ENCODE data around the gene TBC1D22A.
A peak's percentile ranks its signal among the peaks of the same experiment; 100 is the strongest.
"Not testable (repeated sequence)": the region's sequence is repeated elsewhere in the genome, so short reads cannot be mapped to it uniquely, and the experiment has no call there.

TBC1D22A gene

DNA sequence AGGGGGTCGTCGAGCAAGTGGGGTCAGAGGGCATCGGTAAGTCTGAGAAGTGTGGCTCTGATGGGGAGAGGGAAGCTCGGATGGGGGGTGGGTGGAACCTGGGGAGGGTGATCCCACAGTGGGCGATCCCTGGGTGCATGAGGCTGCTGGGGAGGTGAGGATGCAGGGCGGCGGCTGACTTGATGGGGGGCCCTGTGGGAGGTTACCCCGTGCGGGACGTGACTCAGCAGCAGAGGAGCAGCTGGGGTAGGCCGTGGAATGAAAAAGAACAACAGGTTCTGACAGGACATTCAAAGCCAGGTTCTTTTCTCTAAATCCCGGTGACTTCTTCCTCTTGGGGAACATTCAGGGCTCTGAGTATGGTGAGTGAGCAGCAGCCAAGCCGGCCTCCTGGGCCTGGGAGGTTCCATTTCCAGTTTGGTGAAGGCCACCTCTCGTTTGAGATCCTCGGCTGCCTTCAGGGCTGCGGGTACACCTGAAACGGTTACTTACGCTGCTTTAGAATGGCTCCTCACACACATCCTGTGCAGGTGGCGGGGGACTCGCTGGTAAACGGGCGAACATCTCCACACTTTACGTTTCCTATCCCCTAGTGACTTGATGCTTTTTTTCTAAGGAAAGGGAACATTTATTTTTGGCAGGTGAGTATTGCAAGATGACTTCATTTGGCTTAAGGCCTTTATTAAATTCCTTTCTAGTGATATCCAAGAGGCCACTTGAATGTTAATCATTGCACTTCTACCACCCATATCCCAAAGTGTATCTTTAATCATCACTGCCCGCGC is 278.2 kb downstream of the TBC1D22A start:
- DNase-seq, result no peak

DNA sequence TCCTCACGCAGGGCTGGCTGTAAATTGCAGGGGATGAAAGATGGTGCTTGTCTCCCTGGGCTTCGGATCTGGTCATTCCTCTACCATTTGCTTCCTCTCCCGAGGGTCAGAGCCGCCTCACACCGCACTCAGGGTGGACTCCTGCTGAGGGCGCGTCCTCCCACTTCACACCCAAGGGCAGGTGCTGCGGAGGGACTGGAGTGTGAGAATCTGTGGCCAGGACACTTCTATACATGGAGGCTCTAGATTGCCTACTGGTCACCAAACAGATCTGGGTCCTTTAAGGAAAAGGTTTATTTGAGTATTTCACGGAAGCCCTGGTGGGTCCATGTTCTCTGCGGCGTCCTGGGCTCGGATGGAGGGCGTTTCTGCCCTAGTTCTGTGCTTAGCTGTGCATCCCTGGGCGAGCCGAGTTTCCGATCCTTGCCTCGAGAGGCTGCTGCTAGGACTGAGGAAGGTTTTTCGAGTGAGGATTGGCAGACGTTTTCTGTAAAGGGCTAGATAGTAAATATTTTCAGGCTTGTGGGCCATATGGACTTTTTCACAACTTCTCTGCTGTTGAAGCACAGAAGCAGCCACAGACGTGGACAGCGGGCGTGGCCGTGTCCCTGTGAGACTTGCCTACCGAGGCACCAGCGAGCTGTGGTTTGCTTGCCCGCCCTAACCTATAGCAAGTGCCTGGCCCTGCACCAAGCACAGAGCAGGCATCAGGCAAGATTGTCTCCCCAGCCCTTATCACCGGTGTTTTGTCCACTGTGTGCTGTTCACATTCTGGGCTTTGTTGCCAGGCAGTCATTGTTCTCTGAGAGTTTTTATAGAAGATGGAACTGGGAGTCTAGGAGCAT is 279.0 kb downstream of the TBC1D22A start:
- DNase-seq, result no peak

DNA sequence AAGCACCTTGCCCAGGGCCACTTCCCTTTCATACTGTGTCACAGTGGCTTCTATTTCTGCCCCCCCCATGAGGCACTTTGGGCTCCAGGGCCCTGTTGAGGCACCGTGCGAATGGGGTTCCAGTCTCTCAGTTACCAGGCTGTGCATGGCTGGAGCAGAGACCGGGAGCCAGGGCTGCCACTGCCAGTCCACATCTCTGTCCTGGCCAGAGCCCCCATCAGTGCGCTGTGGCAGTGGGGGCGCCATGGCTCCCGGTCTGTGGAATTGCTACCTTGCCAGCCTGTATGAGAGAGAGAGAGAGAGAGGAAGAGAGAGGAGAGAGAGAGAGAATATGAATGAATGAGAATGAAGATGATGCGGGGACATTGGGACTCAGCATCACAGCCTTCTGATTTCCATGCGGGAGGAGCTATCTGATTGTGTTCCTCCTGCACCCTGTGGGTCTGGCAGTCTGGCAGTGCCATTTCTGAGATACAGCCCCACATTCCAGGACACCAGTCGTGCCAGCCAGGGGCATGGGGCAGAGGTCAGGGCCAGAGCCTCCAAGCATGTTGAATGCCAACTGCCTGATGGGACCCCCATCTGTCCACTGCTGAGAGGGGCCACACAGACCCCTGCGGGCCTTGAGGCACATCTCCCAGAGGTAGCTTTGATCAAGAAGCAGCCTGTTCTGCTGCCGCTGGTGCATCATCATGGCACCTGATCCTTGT is 279.8 kb downstream of the TBC1D22A start:
- no peak for DNase-seq

DNA sequence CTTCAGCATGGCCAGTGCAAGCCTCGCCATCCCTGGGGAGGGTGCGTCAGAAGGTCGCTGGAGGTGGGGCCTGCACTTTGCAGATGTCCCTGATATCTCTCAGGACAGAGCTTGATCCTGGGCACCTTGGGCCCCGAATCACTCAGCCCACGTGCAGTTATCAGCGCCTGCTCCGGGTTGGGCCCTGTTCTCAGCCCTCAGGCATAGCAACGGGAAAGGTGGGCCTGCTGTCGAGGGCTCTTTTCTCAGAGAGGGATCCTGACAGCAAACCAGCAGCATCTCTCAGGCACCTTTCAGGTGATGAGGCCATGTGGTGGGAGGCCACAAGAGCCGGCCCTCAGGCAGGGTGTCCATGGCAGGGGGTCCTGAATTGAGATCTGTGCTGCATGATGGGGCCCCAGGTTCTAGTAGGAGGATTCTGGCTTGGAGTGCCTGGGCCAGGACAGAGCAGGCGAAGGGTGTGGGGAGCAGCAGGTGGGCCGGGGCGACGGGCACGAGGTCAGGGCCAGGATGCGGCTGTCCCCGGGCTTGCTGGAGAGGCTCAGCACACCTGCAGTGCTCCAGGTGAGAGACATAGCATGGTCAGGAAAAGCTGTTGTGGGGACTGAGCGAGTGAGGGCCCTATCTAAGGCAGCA is 280.5 kb downstream of the TBC1D22A start:
- no peak for DNase-seq

DNA sequence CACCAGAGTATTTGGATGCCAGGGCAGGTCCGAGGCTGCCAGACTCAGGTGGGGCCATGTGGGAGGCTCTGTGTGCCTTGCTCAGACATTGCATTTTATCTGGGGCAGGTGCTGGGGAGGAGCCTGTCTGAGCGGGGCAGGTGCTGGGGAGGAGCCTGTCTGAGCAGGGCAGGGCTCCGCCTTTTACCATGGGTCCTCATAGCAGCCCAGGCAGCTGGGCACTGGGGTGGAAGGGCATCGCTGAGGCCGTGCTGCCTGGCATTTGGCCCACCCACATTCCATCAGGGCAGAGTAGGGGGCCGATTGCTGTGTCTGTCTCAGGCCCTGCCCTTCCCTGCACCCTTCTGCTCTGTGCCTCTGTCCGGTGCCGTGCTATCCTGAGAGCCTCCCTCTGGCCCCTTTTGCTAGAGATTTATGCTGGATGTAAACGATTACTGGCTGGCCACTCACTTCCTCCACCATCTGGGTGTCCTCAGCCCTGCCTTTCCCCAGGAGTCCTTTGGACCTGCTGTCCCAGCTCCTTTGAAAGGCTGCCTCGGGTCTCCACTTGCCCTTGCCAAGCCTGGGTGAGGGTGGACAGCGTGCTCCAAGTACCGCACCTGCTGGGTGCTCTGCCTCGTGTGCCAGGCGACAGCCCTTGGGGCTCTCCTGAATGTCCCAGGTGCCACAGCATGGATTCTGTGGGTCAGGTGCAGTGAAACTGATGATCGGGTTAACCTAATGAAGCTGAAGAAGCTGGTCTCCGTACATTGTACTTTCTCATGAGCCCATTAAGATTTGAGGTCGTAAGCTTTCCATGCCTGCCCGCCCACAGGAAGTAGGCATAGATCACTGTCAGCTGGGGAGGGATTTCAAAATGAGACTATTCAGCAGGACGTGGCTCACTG is 281.6 kb downstream of the TBC1D22A start:
- DNase-seq, result no peak

DNA sequence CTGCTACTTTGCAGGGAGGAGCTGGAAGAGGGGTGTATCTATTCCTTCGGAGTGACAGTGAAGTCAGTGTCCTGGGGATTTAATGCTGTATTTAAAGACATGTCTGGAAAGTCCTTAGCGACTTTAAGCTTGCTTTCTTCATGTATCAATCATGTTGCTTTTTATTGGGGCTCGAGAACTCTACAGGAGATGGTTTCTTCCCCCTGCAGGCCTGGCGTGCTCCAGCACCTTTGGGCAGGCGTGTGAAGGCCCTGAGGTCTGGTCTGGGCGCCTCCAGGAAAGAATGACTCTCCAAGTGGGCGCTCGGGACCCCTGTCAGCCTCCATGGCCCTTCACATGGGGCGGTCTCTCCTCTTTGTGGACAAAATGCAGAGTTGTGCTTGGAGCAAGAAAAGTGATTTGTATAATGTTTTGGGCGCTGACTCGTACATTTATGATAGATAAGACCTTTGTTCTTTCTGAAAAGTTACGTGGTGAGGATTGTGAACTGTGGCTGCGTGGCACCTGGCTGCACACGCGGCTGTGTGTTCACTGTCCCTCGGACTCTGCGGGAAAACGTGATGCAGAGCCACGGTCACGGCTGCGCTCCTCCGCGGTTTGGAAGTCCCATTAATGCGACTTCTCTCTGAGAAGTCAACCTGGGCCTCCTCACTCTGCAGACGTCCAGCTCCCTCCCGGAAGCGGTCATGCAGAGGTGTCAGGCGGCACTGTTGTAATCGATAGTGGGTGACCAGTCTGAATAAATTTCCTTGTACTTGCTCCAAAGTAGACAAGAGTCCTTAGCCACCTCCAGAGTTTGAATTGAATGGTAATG is 282.5 kb downstream of the TBC1D22A start:
- DNase-seq, result no peak

DNA sequence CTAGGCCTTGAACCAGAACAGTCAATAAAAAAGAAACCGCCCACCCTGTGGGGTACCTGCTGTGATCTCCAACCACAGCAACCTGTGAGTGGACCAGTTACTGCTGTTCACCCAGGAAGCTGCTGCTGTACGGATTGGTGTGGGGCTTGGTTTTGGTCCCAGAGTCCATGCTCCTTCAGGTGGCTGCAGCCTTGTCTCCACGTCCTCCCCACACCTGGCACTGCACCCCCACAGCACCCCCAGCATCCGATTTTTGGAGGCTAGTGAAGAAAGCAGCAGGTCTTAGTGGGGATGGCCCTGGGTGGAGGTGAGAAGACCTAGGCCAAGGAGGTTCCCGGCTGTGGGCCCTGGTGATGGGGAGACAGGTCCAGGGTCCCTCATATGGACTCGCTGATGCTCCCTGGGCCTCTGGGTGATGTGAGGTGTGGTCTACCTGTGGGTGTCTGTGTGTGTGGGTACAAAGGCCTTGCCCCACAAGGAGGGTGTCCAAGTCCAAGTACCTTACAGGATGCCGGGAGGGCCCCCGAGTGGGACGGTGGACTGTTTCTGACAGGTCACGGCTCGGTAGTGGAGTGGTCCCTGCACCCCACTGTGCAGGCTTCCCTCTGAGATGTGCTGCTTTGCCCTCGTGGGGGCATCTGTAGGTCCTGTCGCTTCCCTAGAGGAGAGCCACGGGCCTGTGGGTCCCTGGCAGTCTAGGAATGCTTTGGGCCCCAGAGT is 283.4 kb downstream of the TBC1D22A start:
- DNase-seq, result no peak

DNA sequence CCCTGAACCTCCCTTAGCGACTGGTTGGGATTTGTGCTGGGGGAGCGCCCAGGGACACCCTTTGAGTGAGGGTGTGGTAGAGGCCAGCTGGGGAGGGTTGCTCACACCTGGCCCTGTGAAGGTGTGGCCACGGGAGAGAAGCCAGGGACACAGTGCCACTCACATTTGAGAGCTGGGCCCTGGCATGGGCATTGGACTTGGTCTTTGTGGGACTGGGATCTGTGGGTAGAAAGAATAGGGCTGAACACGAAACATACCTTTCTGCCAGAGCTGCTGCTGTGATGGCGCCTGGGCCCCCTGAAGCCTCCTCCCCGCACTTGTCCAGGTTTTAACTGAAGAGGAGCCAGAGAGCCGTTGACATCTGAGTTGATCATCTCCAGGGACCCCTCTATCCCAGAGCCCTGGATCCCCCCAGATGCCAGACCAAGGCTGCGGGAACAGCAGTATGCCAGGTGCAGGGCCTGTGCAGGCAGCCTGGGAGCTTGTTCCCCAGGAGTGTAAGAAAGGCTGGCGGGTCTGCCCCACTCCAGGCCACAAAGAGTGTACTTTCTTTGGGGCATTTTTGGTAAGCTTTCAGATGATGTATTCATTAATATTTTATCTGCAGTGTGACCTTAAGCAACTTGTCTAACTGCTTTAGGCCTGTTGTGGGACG is 284.1 kb downstream of the TBC1D22A start:
- no peak for DNase-seq

DNA sequence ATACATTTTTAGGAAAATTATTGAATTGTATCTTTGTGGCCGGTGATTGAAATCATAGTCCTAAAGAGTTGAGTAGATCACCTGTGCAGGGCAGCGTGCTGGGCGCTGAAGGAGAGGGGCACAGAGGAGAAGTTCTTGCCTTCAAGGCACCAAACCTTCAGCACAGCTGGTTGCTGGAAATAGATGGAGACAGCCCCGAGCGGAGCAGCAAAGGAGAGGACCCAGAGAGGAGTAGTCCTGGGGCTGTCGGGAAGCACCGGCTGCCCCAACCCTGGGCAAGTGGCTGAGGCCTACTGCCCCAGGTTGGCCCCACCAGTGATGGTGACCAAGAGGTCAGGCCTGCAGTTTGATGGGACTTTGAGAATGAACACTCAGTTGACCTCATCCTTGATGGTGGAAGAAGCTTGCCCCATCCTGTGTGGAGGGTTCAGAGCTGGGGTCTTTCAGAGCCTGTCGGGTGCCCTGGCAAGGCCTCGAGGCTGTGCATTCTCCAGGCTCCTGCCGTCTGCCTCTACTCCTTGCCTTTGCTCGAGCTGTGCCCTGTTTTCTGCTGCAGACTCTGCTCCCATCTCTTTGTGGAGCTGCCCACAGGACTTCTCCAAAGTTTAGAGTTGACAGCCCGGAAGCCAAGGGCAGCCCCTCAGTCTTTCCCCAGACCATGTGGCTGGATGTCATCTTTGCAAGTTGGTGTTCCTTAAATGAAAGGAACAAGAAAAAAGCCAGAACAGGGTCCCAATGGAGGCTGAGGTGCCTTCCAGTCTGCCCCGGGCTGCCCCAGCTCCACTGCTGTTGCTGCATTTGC is 285.1 kb downstream of the TBC1D22A start:
- no peak for DNase-seq

DNA sequence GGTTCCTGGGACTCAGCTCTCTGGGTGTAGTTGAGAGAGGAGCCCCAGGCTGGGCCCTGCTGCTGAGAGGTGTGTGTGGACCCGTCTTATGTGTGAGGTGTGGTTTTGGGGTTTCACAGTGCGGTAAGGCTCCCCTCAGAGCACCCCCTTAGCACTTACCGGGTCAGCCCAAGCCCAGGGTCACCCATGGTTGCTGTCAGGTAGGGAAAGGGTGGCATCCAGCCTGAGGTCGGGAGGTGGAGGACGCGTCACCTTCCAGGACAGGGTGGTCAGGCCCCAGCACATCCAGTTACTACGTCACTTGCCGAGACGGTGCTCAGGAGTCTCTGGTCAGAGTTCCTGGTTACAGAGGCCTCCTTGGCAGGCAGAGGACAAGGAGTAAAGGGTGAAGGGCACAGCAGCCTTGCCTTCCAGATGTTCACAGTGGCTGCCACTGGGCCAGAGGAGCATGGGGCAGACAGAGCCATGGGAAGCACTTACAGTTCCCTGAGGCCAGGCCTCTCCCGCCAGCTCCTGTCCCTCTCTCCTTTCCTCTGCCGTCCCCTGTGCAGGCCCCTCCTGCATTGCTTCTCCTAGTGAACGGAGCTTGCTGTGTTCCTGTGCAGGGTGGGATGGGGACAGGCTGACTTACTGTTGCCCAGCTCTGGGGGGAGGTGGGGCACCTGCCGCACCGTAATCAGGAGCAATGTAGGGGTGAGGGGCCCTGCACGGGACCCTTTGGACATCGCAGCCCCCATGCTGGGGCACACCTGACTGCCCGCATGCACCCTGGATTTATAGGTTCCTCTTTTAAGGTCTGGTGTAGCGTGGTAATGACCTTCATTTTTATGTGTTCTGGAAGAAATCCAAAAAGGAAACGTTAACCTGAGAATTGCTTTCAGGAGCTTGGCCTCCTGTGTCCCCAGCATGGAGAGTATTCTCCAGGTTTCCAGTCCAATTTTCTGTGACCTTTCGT is 285.9 kb downstream of the TBC1D22A start:
- DNase-seq, result peak; percentile 21

DNA sequence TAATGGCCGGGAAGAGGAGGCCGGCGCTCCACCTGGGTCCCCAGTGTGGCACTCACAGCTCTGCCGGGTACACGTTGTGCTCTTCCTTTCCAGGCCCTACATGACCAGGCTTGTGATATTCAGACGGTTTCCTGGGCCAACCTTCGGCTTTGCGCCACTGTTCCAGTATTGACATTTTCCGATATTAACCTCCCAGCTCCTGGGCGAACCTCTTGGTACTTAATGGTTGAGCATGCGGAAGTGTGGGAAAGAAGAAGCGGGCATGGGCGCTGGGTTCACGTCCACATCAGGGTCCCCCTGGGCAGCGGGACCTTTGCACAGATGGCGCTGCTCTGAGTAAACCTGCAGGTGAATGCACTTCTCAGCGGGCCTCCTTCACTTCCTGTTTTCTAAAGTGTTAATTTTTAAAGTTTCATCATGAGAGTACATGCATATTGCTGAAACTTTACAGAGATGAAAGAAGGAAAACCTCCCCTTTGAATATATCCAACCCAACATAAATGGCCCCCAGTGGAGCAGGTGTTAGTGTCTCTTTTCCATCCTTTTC is 286.7 kb downstream of the TBC1D22A start:
- DNase-seq, result no peak

DNA sequence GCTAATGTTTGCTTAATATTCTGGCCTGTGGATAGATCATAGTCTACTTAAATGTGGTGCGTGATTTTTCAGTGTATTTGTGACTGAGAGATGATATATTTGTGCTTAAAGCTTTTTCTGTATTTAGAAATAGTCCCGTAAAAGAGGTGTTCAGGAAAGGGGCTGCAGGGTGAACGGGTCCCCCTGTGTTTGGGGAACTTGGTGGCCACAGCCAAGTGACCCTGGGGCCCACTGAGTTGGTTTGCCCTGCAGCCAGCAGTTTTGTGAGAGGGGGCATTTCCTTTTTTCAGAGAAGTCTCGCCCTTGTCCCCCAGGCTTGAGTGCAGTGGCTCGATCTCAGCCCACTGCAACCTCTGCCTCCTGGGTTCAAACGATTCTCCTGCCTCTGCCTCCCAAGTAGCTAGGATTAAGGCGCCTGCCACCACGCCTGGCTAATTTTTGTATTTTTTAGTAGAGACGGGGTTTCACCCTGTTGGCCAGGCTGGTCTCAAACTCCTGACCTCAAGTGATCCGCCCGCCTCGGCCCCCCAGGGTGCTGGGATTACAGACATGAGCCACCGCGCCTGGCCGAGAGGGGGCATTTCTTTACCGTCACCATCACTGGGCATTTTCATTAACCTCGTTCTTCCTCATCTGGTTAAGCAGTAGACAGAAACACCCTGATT is 287.4 kb downstream of the TBC1D22A start:
- not testable (repeated sequence) for DNase-seq

DNA sequence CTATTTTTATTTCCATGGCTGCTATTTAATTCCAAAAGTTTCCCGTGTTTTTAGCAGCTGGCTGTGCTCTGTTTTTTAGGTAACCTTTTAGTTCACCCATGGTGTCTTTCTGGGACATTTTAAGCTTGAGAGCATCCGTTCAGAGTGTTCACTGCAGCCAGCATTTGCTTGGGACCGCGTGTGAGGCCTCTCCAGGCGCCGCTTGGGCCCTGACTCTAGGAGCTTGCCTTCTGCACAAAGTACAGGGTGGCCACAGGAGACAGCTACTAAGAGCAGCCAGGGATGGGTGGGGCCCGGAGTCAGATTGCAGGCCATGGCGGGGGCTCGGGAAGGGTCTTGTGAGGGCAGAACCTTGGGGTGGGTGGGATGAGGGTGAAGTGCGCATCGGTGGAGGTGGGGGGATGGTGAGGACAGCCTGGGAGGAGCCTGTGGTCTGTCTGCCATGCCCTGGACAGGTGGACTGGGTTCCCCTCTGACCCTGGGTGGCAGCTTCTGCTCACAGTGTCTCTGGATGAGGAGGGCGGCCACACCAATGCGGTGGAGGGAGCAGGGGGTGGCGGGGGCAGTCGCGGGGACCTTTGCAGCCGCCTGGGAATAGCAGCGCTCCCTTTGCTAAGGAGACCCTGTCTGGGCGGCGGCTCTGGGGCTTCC is 288.1 kb downstream of the TBC1D22A start:
- DNase-seq, result no peak

DNA sequence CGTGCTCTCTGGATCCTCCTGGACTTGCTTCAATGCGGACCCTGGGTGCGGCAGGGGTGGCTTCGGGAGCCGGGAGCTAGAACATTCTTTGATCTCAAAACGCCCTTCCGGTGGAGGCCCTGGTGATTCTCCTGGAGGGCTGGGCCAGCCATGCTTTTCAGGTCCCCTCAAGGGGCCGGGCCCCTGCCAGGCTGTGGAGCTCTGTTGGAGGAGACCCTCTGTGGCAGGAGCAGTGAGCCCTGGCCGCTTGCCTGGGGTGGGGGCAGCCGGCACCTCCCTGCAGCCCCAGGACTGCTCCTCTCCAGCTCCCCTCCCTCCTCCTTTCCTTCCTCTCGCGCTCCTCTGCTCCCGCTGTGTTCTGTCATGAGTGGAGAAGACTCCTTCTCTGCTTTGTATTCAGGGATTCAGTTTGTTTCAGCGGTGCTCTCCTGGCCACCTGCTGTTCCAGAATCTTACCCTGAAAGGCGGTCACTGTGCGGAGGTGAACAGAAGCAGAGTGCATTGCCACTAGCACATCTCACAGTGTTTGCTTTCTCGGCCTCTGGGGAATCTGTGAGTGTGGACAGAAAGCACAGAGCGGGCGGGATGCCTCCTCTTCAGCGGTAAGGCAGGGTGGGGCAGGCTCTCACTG is 289.1 kb downstream of the TBC1D22A start:
- DNase-seq, result no peak

DNA sequence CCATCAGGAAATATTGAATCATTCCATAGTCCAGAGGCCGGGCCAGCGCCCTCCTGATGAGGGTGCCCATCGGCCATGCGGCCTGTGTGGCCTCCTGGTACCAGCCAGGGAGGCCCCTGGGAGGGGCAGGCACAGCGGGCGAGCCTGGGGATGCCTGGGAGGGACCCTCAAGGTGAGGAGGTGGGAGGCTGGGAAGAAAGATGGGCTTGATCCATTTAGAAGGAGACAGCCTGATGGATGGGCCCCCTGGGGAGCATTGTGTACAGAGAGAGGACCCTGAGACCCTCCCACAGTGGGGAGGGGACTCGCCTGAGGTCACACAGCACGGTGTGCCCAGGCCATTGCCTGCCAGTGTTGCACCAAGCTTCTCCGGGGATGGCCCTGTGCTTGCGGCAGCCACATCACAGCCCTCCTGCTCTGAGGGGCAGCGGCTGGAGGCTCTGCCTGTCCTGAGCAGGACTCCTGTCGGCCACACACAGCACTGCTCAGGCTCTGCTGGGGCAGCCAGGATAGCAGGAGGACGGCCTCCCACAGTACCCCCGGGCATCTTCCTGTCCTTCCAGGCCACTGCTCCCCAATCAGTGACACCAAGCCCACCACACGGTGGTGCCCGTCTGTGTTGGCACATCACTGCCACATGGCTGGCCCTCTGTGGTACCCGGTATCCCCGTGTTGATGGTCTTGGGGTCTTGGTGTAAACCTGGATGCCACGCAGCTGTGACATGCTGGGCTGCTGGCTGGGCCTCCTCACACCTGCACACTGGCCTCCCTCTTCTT is 290.0 kb downstream of the TBC1D22A start:
- no peak for DNase-seq

Data from NK-92 treated with Interleukin-12 subunit alpha and Interleukin-12 subunit beta, amount 100 ng/mL, for 24 hours (cell line).